ENCODE results near the gene TNPO2.

TNPO2 gene

DNA sequence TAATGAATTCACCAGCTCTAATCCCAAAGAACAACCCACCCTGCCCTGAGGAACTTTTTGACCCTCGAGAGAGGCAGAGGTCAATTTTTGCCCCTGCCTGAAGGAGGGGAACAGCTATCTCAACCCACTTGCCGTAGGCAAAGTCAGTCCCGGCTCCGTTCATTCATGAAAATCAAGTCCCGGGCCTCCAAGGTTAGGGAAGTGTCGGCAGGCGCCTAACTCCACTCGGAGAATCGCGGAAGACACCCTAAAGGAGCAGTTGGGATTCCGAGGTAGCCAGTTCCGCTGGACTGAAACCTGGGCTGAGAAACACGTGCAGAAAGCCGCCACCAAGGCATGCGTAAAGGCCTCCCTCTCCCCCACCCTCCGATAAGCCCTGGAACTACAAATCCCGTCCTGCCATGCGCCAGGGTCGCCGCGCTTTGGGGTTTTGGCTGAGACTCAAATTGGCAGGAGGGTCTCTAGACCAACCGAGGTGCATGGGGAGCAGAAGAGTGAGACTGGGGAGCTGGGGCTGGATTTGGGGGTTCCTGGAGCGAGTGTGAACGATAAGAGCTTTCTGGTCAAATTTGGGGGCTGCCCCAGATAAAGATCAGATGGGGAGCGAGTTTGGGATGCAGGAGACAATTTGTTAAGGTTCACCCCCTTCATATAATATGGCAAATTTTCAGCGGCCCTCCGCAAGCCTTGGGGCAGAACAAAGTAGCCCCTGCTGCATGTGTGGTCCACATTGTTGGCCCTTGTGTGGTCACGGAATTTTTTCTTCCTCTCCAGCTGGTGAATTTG lies at the start of gene TNPO2:
Gene TNPO2 (minus strand): TSS at position 292 of the 786 bp plus-strand sequence. CDS start 2,955 bp downstream, outside the sequence.
- no peak for DNase-seq (ENCODE audit: low read depth)

DNA sequence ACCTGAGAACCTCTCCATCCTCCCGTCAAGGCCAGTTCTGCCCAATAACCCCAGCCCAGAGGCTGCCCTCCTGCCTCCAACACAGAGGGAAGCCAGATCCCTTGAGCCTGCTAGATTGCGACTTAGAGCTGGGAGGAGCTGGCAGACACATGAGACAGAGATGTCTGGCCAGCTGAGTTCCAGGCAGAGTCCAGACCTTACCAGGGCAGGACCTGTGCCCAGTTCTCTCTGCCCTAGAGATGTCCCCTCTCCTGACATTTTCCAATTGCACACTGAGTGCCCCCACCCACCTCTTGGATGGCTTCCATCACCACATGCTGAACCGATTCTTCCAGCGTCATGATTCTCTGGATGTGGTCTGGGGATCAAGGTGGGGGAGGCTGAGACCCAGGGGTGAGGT lies 48.6 kb upstream of the TNPO2 start:
- no peak for DNase-seq (ENCODE audit: low read depth)

DNA sequence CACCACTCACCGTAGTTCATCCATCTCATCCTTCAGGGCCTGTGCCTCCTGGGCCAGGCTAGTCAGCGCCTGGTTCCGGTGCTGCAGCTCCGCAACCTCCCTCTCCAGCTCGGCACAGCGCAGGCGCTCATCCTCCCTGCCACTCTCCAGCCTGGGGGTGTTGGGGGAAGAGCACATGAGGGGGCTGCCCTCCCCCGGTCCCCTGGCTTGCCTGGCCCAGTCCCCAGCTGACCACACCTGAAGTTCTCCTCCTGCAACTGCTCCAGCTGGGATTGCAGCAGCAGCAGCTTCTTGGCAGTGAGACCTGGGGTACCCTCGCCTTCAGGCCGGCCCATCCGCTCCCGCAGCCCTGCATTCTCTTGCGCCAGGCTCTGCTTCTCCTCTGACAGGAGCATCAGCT lies 47.2 kb upstream of the TNPO2 start:
- no peak for DNase-seq (ENCODE audit: low read depth)

DNA sequence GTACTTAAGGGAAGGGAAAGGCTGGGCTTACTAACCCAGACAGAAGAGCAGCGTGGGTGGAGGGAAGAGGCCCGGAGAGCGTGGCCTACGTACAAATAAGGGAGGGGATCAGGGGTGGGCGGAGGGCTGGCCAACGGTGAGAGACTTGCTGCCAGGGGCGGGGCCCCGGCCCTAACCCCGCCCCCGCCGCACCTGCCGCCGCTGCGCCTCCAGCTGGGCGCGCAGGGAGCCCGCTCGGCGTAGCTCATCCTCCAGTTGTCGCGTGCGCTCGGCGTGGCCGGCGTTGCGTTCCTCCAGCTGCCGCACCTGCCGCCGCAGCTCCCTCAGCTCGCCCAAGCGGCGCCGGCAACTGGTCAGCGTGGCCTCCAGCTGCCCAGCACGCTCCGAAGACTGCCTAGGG lies 46.0 kb upstream of the TNPO2 start:
- no peak for DNase-seq (ENCODE audit: low read depth)

DNA sequence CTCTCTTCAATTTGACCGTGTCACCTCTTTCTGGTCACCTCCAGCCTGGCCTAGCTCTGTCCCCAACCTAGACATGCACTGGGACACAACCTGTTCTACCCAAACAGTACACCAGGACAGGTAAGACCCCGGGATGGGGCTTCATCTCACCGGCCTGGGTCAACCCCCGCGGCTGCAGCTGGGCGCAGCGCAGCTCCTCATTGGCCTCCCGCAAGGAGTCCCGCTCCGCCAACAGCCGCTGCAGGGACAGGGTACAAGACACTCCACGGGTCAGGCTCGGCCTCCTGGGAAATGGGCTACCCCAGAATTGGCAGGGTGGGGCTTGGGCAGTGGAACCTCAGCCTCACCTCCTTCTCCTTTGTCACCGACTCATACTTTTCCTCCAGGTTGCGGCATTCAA lies 43.9 kb upstream of the TNPO2 start:
- DNase-seq (ENCODE audit: low read depth) = no peak

DNA sequence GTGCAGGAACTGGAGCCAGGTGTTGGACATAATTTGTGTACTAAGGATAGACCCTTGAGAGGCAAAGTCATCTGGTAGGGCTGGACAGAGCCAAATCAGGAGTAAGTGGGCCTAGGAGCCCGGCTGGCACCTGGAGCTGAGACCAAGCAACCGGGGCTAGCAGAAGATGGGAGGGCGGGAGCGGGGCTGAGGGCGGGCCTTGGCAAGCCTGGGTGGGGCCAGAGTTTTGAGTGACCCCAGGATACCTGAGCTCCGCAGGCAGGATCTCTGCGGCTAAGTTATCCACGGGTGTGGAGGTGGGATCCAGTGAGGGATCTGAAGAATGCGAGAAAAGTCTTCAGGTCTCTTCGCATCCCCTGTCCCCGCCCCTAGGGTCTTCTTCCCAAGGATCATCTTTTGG lies 43.4 kb upstream of the TNPO2 start:
- DNase-seq (ENCODE audit: low read depth) = no peak

DNA sequence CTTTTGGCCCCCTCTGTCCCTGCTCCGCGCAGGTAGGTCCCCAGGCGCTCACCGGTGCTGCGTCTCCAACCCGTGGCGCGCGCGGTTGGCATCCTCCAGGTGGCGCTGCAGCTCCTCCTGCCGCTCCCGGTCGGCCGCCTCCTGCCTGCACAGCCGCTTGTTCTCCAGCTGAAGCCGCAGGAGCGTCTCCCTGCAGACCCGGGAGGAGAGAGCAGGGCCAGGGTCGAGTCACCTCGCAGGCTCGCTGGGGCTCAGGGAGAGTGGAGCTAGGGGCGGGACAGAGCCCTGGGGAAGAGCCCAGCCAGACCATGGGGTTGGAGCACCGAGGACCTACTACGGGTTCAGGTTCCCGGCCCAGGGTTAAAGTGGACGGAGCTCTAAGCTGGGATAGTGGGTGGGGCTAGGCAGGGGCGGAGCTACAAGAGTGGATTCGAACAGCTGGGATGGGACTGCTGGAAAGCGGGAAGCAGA lies 42.4 kb upstream of the TNPO2 start:
- DNase-seq (ENCODE audit: low read depth) = no peak

DNA sequence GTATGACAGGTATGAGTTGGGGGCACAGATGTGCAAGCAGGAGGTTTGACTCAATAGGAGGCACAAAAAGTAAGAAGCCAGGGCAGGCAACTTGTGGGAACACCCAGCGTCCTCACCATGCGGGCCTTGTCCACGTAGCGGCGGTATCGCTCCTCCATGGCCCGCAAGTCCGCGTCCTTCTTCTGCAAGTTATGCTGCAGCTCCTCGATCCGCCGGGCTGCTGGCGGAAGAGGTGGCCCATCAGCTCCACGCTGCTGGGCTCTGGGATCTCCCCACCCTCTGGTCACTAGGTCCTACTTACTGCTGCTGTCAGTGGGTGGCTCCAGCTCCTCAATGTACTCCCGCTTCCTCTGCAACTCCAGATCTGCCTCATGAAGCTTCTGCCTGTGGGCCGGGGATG lies 41.0 kb upstream of the TNPO2 start:
- no peak for DNase-seq (ENCODE audit: low read depth)

DNA sequence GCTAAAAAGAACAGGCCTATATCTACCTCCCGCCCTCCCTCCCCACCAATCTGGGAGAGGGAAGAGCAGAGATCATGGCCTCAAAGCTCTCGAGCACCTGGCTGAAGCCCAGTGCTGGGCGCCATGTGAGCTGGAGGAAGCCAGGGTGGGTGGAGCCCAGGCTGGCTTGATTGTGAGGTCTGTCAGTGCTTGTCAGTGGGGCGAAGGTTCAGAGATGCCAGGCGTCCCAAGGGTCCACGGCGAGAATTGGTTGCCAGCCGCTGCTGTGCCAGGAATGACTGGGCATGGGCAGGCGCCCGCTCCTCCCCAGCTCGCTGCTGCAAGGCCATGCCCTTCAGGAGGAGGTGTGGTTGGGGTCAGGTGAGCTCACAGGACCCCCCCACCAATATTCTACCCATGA lies 39.4 kb upstream of the TNPO2 start:
- DNase-seq (ENCODE audit: low read depth) = no peak

DNA sequence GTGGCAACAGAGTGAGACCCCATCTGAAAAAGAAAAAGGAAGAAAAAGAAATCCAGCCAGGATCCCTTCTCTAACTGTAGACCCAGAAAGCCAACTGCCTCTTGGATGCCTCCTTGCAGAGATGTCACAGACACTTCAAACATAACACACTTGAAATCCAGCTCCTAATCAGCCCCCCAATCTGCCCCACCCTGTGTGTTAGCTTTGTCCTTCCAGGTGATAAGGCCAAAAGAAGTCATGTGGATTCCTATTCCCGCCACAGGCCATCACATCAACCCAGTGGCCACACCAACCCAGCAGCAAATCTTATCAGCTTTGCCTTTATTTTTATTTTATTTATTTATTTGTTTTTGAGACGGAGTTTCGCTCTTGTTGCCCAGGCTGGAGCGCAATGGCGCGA lies 36.0 kb upstream of the TNPO2 start:
- no peak for DNase-seq (ENCODE audit: low read depth)

DNA sequence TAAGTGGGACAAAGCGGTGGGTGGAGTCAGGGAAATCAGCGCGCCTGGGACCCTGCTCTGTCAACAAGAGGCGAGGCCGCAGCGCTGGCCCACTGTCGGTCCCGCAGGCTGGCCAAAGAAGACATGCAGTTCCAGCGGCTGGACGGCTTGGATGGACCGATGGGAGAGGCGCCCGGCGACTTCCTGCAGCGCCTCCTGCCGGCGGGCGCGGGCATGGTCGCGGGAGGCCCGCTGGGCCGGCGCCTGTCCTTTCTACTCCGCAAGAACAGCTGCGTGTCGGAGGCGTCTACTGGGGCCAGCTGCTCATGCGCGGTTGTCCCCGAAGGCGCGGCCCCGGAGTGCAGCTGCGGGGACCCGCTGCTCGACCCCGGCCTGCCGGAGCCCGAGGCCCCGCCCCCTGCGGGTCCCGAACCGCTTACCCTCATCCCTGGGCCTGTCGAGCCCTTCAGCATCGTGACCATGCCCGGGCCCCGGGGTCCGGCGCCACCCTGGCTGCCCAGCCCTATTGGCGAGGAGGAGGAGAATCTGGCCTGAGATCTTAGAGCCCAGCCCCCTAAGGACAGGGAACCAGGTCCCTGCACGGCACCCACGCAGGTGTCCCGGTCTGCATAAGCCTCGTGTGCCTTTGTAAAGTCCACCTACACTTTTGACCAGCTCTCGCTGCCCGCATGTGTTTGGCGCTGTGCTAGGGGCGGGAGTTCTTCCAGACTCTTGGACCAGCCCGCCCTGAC lies 34.0 kb upstream of the TNPO2 start:
- no peak for DNase-seq (ENCODE audit: low read depth)

DNA sequence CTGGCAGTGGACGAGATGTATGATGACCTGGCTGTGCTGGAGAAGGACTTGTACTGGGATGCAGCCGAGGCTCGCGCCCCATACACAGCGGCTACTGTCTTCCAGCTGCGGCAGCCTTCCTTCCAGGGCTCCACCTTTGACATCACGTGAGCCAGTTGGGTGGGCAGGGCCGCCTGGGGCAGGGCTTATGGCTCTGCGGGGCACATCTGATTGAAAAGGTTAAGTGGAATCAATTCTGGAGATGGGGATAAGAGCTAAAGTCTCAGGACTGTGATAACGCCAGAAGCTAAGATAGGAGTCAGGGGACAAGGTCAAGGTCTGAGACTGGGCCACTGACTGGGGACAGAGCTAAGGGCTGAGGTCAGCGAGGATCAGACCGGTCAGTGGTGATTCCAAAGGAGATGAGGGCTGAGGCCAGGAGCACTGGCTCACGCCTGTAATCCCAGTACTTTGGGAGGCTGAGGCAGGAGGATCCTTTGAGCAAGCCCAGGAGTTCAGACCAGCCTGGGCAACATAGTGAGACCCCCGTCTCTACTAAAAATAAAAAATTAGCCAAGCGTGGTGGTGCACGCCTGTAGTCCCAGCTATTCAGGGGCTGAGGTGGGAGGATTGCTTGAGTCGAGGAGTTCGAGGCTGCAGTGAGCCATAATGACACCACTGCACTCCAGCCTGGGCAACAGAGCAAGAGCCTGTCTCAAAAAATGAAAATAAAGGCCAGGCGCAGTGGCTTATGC lies 32.6 kb upstream of the TNPO2 start:
- DNase-seq (ENCODE audit: low read depth) = no peak

DNA sequence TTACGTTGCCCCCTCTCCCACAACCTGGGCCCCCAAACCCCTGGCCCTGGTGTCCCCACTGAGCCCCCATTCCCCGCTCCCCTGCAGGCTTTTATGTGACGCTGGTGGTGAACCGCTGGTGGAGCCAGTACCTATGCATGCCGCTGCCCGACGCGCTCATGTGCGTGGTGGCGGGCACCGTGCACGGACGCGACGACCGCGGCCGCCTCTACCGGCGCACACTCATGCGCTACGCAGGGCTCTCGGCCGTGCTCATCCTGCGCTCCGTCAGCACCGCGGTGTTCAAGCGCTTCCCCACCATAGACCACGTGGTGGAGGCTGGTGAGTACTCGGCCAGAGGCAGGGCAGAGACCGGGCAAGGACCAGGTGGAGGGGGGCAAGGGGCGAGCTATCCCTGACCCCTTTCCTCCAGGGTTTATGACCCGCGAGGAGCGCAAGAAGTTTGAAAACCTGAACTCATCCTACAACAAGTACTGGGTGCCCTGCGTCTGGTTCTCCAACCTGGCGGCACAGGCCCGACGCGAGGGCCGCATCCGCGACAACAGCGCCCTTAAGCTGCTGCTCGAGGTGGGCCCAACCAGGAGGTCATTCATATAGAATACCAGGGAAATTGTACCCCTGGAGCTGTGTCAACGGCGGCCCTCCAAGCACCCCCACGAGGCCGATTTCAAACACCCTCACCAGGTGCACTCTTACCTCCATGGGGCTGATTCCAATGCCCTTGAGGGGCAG lies 30.9 kb upstream of the TNPO2 start:
- DNase-seq (ENCODE audit: low read depth) = no peak

DNA sequence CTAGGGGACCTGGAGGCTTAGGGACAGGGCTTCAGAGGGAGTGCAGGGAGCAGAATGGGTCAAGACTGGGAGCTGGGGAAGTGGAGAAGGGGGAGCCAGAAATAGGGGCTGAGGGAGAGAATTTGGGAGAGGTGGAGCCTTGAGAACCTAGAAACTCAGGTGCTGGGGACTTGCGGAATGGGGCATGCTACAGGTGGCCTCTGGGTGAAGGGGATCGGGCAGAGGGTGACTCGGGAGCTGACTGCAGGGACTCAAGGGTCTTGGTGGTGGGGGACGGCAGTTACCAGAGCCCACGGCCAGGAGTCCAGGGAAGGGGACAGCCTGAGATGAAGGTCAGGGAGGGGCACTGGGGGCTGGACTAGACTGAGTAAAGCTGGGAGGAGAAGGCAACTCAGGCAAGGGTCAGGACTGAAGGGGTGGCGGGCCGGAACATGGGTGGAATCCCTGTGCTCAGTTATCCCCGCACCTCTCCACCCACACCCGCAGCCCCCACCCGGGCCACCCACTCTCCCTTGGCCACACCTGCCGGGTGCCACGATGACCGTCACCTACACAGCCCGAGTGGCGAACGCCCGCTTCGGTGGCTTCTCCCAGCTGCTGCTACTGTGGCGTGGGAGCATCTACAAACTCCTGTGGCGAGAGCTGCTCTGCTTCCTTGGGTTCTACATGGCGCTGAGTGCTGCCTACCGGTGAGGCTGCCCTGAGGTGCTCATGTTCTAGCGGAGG lies 28.5 kb upstream of the TNPO2 start:
- no peak for DNase-seq (ENCODE audit: low read depth)

DNA sequence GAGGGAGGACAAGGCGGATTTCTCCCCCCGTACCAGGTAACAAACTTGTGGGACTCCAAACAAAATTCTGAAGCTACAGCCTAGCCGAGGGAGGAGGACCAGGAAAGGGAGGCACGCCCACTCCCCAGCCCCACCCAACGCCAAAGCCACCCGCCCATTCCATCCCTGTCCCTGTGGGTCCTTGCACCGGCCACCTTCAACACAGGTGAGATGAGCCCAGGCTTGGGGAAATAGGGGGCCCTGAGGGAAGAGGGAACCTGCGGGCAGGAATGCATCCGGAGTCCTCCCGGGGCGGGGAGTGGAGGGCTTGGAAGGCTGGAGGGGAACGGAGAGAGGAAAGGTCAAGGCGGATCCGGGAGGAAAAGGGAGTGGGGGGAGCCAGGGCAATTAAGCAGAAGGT lies 27.9 kb upstream of the TNPO2 start, which contains the start of gene BEST2:
Gene BEST2 (plus strand): TSS at position 157 of the 400 bp plus-strand sequence. CDS start 802 bp downstream, outside the sequence.
- DNase-seq (ENCODE audit: low read depth) = no peak

DNA sequence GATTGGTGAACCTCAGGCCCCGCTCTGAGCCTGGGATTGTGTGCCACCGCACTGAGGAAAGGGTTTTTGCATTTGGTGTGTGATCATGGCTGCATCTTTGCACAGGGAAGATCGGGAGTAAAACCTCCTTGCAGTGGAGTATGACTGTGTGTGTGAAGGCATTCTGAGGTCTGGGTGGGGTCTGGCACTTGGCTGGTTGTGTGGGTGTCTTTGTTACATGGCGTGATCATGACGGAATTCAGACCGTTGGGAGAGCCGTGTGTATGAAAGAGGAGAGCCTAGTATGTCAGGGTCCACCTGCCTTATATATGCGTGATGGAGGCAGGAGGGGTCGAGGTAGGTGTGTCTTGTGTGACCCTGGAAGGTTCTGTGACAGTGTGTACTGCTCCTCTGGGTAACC lies 27.1 kb upstream of the TNPO2 start:
- DNase-seq (ENCODE audit: low read depth) = no peak

DNA sequence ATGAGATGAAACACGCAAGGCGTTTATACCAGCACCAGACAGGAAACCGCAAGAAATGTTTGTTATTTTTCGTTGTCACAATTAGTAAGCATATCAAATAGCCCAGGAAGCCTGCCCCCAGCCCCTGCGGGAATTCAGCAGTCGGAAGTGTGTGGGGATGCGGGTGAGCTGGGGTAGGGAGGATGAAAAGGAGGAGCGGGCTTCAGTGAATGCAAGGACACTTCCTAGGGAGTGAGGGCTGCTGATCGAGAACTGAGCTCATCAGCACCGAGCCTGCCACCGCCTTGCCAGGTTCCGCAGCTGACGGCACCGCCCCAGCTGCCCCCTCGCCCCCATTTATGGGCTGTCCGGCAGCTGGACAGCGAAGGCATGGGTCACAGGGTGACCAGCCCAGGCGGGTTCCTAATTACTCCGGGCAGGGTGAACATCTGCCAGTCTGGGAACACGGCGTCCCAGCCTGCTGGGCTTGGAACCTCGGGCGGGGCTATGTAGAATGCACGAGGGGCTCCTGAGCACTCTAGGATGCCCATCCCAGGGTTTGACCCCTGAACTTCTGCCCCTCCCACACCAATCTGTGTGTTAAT lies 26.3 kb upstream of the TNPO2 start:
- no peak for DNase-seq (ENCODE audit: low read depth)

DNA sequence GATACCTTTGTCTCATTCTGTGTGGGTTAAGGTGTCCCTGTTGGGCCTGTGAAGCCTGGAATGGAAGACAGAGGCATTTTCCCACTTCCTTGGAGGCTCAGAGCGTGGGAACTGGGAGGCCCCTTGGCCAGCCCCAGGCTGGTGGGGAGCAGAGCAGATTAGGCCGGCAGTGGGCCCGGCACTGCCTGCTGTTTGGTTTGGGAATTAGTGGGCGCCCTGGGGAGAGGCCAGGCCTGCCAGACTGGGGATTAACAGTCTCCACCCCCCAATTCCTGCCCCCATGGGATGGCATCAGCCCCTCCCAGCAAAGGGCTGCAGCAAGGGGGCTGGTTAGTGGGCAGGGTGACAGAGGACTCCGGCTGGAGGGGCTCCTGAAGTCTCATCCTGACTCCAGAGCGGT lies 24.8 kb upstream of the TNPO2 start:
- no peak for DNase-seq (ENCODE audit: low read depth)

DNA sequence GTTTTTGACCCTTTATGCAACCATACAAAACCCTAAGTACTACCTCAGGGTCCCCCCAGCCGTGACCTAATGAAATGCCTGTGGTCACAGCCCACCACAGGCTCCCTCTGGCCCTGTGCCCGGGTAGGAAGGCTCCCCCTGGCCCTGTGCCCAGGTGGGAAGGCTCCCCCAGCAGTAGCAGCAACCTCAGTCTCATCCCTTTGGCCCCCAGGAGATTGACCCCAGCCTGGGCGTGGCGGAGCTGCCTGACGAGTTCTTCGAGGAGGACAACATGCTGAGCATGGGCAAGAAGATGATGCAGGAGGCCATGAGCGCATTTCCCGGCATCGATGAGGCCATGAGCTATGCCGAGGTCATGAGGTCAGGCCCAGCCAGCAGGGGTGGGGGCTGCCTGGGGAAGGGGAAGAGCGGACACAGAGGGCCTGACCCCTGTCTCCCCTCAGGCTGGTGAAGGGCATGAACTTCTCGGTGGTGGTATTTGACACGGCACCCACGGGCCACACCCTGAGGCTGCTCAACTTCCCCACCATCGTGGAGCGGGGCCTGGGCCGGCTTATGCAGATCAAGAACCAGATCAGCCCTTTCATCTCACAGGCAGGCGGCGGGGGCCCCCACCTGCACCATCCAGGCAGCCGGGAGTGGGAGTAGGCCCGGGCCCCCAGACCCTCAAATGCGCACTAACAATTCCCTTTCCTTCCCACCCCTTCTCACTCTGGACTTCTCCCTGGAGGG lies 21.6 kb upstream of the TNPO2 start:
- no peak for DNase-seq (ENCODE audit: low read depth)

DNA sequence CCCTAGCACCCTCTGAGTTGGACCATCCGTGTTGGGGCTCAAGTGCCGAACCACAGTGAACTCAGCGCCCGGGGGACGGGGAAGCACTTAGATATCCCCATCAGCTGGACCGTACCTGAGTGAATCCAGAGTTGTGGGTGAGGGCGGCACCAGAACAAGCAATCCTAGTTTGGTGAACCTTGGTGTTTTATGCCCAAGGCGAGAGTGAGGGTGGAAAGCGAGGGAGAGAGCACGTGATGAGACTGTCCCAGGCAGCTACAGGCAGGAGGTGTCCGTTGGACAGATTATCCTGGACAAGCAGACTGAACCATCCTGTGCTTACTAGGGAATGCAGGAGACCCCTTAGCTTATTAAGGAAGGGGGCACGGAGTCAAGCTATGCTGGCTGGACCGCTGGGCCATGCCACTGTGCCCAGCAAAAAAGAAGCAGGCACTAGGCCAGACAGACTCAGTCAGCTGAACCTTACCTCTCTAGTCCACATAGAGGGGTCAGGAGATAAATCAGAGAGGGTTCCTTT lies 14.2 kb upstream of the TNPO2 start:
- DNase-seq (ENCODE audit: low read depth) = no peak
